Stimulated activated CD8-positive, alpha-beta memory T cell treated with anti-CD3 and anti-CD28 coated beads, Interleukin-12 subunit alpha, Interleukin-12 subunit beta, amount 100 ng/mL, for 4 hours (primary cell): Measurements from ENCODE around the gene LCLAT1.

Experiments used
- DNase-seq: peaks from one replicate; pipeline ENCODE4 v3.0.0-alpha.2; 2020; ENCODE audit warnings: low read depth

Gene LCLAT1

DNA sequence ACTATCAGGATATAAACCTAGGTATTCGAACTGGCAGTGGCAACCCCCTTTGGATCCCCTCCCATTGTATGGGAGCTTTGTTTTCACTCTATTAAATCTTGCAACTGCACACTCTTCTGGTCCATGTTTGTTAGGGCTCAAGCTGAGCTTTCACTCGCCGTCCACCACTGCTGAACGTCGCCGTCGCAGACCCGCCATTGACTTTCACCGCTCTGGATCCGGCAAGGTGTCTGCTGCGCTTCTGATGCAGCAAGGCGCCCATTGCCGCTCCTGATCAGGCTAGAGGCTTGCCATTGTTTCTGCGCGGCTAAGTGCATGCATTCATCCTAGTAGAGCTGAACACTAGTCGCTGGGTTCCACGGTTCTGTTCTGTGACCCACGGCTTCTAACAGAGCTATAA is 69.1 kb downstream of the LCLAT1 start:
- no peak for DNase-seq

GRCh38 chr2:30519796-30520195 is 72.8 kb downstream of the LCLAT1 start:
- no peak for DNase-seq

DNA sequence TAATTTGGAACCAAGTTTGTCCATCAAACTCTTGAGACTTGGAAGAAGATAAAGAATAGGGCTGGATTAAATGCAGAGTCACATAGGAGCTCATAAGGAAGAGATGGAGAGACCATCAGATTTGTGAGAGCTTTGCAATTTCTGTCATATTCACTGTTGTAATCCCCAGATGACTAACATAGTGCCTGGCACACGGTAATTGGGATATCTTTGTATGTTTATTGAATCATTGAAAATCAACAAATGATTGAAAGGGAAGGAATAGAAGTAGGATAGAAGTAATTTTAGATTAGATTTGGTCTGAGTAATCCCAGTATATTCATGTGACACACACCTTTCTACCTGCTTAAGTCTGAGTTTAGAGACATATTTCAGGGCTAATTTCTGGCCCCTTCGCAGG is 75.4 kb downstream of the LCLAT1 start:
- DNase-seq, result no peak

- no peak for DNase-seq
Measured at GRCh38 chr2:30527411-30527810, 80.4 kb downstream of the LCLAT1 start.

GRCh38 chr2:30527859-30528258 is 80.8 kb downstream of the LCLAT1 start:
- DNase-seq, result no peak

GRCh38 chr2:30530346-30530745 is 83.3 kb downstream of the LCLAT1 start:
- no peak for DNase-seq

GRCh38 chr2:30541680-30542079 is 94.6 kb downstream of the LCLAT1 start:
- no peak for DNase-seq

DNA sequence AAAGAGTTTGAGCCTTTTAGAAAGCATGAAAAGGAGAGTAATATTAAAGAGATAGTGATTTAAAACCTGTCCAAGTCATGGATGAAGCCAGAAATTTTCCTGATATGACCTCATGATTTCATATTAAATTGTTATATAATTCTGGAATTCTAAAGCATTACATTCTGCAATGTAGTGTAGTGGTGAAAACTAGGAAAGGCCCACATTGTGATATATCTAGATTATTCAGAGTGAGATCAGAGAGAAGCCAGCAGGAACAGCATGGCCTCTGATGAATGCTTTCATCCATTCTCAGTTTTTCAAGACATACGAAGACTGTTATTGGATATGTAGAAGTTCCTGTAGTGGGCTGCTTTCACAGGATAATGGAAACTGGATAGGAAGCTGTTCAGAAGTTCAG is 98.8 kb downstream of the LCLAT1 start:
- no peak for DNase-seq

- no peak for DNase-seq
Measured at GRCh38 chr2:30548386-30548785, 101.3 kb downstream of the LCLAT1 start.

GRCh38 chr2:30549096-30549495 is 102.0 kb downstream of the LCLAT1 start:
- DNase-seq, result no peak

DNA sequence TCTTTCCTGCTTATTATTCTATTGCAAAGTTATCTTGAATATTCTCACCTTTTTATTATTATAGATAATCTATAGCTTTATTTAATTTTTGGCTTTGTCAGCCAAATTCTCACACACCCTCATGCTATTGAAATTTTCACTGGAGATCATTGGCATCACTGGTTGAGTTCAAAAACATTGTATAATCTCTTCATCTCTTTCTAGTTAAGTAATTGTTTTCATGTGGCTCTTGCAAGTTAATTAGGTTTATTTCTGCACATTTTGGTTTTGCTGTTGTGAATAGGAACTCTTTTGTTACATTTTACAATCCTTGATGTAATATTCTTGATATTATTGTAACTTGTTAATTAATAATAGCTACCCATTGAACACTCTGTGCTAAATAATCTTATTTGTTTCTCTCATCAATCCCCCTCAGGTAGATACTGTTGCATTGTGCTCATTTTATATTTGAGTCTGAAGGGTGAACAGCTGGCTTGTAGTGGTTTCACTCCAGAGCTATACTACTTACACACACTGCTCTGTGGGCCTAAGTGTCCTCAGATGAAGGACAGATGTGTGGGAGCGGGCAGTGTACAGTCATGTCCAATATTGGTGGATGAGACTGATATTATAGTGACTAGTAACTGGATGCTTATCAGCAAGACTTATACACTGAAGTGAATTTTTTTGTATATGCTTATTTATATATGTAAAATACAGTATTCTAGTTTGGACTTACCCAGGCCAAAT is 112.7 kb downstream of the LCLAT1 start:
- DNase-seq, result no peak

- DNase-seq, result no peak
Measured at GRCh38 chr2:30561349-30561748, 114.3 kb downstream of the LCLAT1 start.

GRCh38 chr2:30565851-30566358 is 118.9 kb downstream of the LCLAT1 start:
- DNase-seq, result no peak

DNA sequence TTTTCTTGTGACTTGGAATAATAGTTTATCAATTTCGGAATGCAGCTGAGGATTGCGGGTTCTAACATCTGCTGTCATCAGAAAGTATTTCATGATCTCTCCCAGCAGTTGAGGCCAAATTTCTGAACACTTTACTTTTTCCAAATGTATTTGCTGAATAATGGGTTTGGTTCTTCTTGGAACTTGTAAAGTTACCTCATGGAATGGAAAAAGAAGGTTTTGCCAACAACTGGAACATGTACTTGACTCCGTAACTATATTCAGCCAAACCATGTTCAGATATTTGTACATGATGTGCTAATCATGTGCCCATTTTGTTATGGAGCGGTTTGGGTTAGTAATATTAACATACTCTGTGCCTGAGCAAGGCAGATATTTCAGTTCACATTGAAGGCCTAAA is 119.6 kb downstream of the LCLAT1 start:
- no peak for DNase-seq

DNA sequence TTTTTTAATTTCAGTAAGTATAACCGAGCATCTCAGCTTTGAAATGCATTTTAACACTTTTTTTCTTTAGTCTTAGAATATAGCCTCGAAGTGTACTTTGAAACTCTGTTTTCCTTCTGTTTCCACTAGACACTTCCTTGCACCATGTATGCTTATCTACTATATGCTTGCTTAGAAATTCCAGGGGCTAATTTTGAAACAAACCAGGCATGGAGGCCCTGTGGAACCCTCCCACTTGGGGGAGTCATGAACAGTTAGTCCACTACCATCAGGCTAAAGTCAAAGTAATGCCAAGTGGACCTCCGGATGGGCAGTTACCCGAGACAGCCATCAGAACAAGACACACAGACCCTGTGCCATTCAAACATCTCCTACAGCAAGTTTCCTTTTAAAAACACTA is 120.3 kb downstream of the LCLAT1 start:
- no peak for DNase-seq

- no peak for DNase-seq
Measured at GRCh38 chr2:30569946-30570345, 122.9 kb downstream of the LCLAT1 start.

DNA sequence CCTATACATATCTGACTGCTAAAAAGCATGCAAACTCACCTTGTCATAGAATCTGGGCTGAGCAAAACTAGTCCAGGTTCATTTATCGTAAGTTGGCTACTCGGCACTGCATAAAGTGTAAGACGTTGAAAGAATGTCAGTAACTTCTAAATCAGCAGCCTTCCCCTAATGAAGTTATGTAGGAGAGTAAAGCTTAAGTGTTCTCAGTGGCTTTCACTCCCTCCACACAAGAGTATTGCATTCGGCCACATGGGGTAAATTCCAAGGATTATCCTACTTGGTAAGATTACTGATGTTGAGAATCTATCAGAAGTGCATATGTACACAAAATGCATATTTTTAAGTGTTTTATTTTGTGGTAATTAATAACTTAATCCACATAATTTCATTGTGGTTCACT is 130.1 kb downstream of the LCLAT1 start:
- DNase-seq, result no peak

DNA sequence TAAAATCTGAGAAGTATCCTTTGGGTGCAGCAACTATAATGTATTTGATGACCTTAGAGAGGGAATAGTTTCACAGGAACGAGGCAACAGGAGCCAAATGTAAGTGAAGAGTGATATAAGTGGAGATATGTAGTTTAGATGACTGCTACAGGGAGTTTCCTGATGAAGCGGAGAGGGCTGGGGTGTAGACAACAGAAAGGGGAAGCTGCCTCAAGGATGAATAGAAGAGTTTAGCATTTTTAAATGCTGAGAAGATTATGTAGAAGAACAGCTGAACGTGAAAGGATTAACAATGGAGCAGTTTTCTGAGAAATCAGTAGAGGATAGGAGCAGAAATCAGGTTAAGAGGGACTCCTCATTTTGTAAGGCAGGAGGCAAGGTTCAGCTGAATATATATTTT is 133.3 kb downstream of the LCLAT1 start:
- DNase-seq, result no peak

GRCh38 chr2:30582521-30582920 is 135.5 kb downstream of the LCLAT1 start:
- no peak for DNase-seq

DNA sequence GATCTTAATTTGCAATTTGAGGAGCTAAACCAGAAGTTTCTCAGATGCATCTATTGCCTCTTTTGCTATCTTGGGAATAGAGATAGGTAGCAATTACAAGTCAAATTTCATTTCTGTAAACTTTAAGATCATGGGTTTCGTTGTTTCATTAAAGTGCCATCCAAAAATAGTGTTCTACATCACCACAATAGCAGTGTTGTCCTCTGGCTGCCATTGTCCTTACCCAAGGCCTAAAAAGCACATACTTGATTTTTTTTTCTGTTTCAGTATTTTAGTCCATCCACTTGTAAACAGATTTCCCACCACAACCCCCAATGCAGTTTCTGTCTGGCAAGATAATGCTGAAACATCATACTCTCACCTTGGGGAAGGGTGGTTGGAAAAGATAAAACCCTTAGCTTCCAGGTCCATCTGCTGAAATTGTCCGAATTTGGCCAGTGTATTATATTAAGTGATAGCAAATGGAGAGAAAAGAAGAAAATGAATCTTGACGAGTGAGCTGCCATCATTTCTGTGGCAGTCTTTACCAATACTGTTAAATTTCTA is 136.2 kb downstream of the LCLAT1 start:
- DNase-seq, result no peak

- no peak for DNase-seq
Measured at GRCh38 chr2:30584116-30584515, 137.1 kb downstream of the LCLAT1 start.

DNA sequence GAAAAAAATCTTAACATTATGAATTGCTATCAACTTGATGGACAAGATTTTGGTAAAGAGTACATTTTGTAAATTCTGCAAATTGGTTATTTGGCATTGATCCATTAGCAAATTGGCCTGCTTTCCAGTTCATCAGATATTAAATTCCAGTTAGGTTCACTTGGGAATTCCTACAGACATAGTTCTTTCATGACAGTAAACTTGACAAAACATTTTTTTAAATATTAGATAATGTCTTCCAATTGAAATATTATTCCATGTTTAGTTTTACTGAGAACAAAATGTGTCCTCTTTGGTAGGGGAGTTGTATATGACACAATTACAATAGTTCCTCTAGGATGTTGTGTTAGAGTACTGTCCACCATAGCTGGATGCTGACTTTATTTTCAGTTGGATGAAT is 141.9 kb downstream of the LCLAT1 start:
- no peak for DNase-seq

GRCh38 chr2:30590407-30590806 is 143.4 kb downstream of the LCLAT1 start:
- DNase-seq, result no peak

DNA sequence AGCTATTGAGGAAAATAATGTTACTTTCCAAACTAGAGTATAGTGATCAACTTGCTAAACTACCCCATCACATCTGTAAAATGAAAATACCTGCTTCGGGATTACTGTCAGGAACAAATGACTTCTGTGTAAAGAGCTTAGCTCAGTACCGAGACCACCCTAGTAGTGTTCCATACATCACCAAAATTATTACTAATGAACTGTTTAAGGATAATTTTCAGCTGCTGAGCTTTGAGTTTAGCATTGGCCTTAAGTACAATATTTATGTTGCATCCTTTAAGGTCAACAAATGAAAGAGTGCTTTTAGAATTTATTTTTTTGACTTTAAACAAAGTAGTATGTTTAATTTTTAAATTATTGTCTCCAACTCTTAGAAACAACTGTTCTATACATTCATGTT is 144.1 kb downstream of the LCLAT1 start:
- DNase-seq, result no peak
